Measurements from ENCODE around the gene CPN2.

Gene CPN2

DNA sequence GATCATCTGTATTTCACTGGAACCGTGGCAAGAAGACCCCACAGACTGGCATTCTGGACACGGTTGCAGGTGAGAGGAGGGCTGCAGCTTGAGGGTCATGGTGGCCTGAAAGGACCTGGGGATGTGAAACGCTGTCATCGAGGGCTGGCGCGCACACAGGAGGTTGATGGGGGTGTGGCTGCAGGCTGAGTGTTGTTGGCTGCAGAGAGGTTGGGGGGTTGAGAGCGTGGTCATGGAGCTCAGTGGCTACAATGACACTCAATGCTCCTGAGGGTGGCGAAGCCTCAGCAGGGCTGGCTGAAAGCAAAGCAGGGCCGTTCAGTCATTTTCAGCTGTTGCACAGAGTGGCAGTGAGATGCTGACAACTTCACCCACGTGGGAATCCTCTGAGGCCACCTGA is 21.0 kb downstream of the CPN2 start:
- no peak for DNase-seq (ENCODE audit: low read depth in 1 of 2, low spot score in 1 of 2)

DNA sequence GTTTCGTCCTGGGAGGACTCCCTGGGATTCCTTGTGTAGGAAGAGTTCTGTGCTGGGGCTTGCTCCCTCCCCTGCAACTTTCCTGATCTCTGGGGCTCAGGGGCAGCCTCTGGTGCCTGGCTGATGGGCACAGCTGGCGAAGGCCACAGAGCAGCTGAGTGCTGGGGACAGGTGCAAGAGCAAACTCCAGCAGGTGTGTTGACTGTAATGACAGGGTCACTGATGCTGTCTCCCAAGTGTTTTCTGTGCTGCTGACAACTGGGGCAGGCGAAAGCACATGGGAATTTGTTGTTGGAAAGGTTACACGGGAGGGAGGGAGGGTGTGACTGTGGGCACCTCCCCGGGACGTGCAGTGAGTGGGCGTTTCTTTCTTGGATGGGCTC is 21.6 kb downstream of the CPN2 start:
- DNase-seq (ENCODE audit: low read depth in 1 of 2, low spot score in 1 of 2): no peak

- no peak for DNase-seq (ENCODE audit: low read depth in 1 of 2, low spot score in 1 of 2)
Measured at GRCh38 chr3:194328942-194329582, 22.1 kb downstream of the CPN2 start.

GRCh38 chr3:194328053-194328657 is 23.0 kb downstream of the CPN2 start:
- DNase-seq (ENCODE audit: low read depth in 1 of 2, low spot score in 1 of 2): no peak

DNA sequence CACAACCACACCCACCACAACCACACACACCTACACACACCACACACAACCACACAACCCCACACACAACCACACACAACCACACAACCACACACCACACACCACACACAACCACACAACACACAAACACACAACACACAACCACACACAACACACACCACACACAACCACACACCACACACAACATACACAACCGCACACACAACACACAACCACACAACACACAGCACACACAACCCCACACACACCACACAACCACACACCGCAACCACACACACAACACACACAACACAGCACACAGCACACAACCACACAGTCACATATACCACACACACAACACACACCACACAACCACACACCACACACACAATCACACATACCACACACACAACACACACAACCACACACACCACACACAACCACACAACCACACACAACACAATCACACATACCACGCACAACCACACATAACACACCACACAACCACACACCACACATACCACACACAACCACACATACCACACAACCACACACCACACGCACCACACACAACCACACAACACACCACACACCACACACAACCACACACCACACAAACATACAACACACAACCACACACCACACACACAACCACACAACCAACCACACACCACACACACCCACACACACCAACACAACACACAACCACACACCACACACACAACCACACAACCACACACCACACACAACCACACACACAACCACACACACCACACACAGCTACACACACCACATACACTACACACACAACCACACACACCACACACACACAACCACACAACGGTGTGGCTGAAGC is 23.7 kb downstream of the CPN2 start:
- DNase-seq (ENCODE audit: low read depth in 1 of 2, low spot score in 1 of 2): no peak

GRCh38 chr3:194326968-194327217 is 24.2 kb downstream of the CPN2 start:
- no peak for DNase-seq (ENCODE audit: low read depth in 1 of 2, low spot score in 1 of 2)

DNA sequence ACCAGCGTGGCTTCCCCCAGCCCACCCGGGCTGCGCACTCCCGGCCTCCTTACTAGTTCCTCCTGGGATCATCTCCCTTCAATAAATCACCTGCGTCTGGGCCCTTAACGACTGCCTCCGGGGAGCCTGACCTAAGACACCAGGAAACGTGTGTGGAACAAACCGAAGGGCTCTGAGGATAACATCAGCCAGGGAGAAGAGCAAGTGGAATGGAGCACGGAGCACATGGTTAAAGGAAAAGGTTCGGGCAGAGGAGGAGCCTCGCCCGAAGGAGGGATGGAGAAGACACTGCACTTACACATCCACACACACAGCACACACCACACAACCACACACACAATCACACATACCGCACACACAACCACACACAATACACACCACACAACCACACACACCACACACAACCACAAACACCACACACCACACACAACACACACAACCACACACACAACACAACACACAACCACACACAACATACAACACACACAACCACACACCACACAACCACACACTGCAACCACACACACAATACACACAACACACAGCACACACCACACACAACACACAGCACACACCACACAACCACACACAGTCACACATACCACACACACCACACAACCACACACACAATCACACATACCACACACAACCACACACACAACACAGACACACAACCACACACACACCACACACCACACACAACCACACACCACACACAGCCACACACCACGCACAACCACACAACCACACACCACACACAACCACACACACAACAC is 24.7 kb downstream of the CPN2 start:
- no peak for DNase-seq (ENCODE audit: low read depth in 1 of 2, low spot score in 1 of 2)

DNA sequence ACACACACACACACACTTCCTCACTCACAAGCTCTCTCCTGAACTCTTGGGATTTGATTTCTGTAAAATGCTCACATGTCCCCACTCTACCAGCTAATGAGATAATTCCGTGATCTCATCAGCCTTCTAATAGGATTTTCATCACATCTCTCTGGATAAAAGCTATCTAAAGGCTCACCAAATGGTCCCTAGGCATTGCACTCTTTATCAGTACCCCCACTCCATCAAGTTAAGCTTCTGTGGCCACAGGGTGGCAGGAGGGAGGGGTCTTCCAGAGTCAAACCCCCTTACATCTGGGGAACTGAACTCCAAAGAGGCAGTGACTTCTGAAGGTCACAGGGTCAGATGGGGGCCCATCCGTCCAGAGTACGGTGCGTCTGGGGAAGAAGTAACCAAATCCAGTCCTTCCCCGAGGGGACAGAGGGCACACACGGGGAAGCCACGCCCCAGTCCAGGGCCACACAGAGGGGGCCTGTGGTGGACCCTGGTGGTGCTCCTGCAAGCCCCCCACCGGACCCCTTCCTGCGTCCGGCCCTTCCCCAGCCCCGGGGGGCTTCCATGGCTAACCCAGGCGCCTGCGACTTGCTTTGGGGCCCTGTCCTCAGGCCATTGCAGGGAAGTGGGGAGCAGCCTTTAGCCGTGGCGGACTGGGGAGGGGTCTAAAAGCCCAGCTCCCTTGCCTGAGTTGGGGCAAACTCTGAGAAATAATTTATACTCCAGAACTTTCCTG is 25.5 kb downstream of the CPN2 start:
- DNase-seq (ENCODE audit: low read depth in 1 of 2, low spot score in 1 of 2): no peak

GRCh38 chr3:194324823-194325327 is 26.3 kb downstream of the CPN2 start:
- no peak for DNase-seq (ENCODE audit: low read depth in 1 of 2, low spot score in 1 of 2)

DNA sequence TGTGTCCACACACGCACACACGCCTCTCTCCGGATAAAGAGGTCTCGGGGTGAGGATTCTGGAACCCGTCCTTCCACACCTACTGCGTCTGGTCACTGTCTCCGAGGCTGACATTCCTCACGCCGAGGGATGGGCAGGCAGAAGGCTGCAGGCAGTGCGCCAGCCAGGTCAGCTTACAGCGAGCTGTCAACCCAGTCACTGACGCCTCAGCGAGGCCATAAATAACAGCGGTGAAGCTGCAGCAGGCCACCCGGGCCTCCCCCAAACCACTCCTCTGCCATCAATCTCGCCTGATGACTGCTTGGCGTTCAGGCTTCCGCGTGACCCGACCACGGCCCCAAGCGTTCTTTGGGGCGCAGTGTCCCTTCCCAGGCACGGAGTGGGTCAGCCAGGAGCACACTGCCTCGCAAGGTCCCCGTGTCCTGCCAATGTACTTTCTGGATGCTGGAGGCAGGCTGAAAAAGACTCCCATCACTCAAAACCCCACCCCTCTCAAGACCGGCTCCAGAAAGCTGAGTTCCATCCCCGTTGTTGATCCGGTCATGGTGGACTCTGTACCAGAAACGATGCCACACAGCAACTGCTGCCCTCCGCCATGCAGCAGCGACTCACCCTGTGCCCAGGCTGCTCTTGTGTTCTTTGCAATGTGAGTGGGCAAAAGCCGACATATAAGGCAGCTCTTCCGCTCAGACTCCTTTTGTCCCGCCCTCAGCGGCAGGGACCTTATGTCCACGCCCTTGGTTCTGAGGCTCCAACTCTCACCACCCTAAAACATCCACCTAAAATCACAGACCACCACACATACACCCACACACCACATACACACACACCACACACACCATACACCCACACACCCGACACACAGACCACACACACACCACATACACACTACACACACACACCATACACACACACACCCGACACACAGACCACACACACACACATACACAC is 27.1 kb downstream of the CPN2 start:
- DNase-seq (ENCODE audit: low read depth in 1 of 2, low spot score in 1 of 2): no peak

DNA sequence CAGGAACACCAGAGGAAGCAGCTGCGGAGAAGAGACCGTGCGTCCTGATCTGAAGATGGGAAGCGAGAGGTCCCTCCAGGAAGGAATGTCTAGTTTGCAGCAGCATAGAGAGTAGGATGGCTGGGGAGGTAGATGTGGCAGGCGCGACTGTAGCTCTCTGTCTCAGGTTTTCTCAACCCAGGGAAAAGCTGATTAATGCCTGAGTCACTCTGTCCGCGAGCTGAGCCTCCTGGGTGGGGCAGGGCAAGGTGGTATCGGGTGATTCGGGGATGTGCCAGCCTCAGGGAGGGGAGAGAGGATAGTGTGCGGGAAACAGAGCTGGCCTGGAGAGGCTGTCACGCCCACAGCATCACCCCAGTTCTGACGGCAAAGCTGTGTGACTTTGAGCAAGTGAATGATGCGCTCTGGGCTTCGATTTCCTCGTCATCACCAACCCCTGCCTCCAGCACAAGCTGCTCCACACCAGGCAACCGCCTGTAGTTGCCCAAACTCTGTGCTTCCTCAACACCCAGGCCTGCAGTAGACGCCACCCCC is 28.4 kb downstream of the CPN2 start:
- DNase-seq (ENCODE audit: low read depth in 1 of 2, low spot score in 1 of 2): no peak

- no peak for DNase-seq (ENCODE audit: low read depth in 1 of 2, low spot score in 1 of 2)
Measured at GRCh38 chr3:194321693-194322640, 29.2 kb downstream of the CPN2 start.

DNA sequence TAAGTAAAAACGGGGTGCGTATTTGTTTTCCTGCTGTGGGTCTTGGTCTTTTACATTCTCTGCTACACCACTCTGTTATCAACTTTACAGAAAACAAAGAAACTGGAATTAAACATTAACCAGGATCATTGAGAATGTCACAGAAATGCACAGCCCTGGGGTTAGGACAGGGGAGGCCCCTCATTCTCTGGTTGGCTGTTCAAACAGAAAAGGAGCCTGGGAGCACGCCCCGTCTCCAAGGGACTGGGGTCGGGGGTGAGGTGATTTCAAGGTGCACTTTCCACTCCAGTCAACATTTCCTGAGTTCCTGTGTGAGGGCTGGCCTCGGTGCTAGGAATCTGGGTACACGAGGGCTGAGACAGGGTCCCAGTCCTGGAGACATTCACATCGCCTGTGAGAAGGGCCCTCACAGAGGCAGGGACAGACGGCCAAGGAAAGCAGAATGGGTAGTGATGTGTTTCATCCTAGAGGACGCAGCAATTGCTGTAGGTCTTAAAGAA is 30.3 kb downstream of the CPN2 start:
- no peak for DNase-seq (ENCODE audit: low read depth in 1 of 2, low spot score in 1 of 2)

GRCh38 chr3:194320100-194320499 is 31.0 kb downstream of the CPN2 start:
- DNase-seq (ENCODE audit: low read depth in 1 of 2, low spot score in 1 of 2): no peak

GRCh38 chr3:194318511-194319161 is 32.5 kb downstream of the CPN2 start:
- no peak for DNase-seq (ENCODE audit: low read depth in 1 of 2, low spot score in 1 of 2)

GRCh38 chr3:194316918-194317317 is 34.2 kb downstream of the CPN2 start:
- DNase-seq (ENCODE audit: low read depth in 1 of 2, low spot score in 1 of 2): no peak

DNA sequence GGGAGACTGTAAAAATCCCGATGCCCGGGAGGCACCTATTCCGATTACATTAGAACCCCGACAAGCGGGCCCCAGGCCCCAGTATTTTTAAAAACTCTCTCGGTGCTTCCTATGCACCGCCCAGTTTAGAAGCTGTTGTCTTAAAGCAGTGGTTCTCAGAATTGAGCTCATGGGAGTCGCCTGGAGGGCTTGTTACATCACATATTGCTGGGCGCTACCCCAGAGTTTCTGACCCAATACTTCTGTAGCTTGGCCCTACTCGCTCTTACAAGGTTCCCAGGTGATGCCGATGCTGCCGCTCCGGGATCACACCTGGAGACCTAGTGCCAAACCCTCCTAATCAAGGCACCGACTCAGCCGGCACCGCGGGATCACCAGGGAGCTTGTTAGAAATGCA is 35.2 kb downstream of the CPN2 start:
- no peak for DNase-seq (ENCODE audit: low read depth in 1 of 2, low spot score in 1 of 2)
